Measurements from ENCODE around the gene RPS19.

DNA sequence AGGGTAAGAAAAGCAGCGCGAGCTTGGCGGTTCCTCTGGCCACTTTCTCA is 15.2 kb upstream of the RPS19 start, which contains the start of gene DMRTC2:
- TF ChIP-seq POLR2AphosphoS5 (IDR thresholded peaks at IDR 0.05), result no peak
- TF ChIP-seq, protein P1, sequence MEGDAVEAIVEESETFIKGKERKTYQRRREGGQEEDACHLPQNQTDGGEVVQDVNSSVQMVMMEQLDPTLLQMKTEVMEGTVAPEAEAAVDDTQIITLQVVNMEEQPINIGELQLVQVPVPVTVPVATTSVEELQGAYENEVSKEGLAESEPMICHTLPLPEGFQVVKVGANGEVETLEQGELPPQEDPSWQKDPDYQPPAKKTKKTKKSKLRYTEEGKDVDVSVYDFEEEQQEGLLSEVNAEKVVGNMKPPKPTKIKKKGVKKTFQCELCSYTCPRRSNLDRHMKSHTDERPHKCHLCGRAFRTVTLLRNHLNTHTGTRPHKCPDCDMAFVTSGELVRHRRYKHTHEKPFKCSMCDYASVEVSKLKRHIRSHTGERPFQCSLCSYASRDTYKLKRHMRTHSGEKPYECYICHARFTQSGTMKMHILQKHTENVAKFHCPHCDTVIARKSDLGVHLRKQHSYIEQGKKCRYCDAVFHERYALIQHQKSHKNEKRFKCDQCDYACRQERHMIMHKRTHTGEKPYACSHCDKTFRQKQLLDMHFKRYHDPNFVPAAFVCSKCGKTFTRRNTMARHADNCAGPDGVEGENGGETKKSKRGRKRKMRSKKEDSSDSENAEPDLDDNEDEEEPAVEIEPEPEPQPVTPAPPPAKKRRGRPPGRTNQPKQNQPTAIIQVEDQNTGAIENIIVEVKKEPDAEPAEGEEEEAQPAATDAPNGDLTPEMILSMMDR (IDR thresholded peaks at IDR 0.05 in 8 of 11, conservative IDR thresholded peaks at IDR 0.05 in 3 of 11), result no peak

Measured in spleen (tissue), 7 donors.